Measurements from ENCODE around the gene BRIX1. TPM values are rescaled to one million over a fixed set of nuclear protein-coding genes. Genes with fewer than 3 reads are reported as not detected.

The BRIX1 gene
- total and polyA plus RNA-seq, 9 of the 15 experiments (the other 6 are each of a cell fraction or from before 2014, with no cell fraction given), result 115 to 193 (median 159) TPM

- TF ChIP-seq LCOR (CRISPR knock-in tag; IDR thresholded peaks at IDR 0.05), result peak; percentile 96
- TF ChIP-seq FUS (optimal IDR thresholded peaks at IDR 0.05; ENCODE audit: low read depth, low read length), result no peak
- TF ChIP-seq CBX1 (IDR thresholded peaks at IDR 0.05; ENCODE audit: low read depth), result 0 out of 2 replicates have a peak, but pooled peaks have one; percentile 78
- 0 out of 2 replicates have a peak, but pooled peaks have one; percentile 7 for TF ChIP-seq NR2C2 (CRISPR knock-in tag; IDR thresholded peaks at IDR 0.05)
- peak; percentile 74; the same call in 1 of the 2 replicates for TF ChIP-seq NR2C2 (tag; IDR thresholded peaks at IDR 0.05)
- peak; percentile 99 for TF ChIP-seq C11orf30 (IDR thresholded peaks at IDR 0.05; ENCODE audit: low read depth)
- no peak for TF ChIP-seq ARHGAP35 (IDR thresholded peaks at IDR 0.05; ENCODE audit: partially characterized antibody)
- TF ChIP-seq EWSR1 (IDR thresholded peaks at IDR 0.05; ENCODE audit: borderline replicate concordance, low read depth, partially characterized antibody), result no peak
- peak; percentile 89 for TF ChIP-seq RBBP5 (IDR thresholded peaks at IDR 0.05; ENCODE audit: borderline replicate concordance, insufficient read depth, low read length, poor library complexity, severe bottlenecking)
- no peak for TF ChIP-seq ZNF224 (CRISPR knock-in tag; IDR thresholded peaks at IDR 0.05)
- TF ChIP-seq FOXJ2 (tag; IDR thresholded peaks at IDR 0.05), result peak; percentile 55; the same call in 1 of the 2 replicates
- no peak for TF ChIP-seq FOXJ3 (CRISPR knock-in tag; IDR thresholded peaks at IDR 0.05)
- TF ChIP-seq TFAM (CRISPR knock-in tag; conservative IDR thresholded peaks at IDR 0.05), result no peak
- peak; percentile 24 for TF ChIP-seq ZFP36 (IDR thresholded peaks at IDR 0.05; ENCODE audit: low read depth, low read length, partially characterized antibody)
- TF ChIP-seq TCF3 (CRISPR knock-in tag; IDR thresholded peaks at IDR 0.05), result peak; percentile 47
- TF ChIP-seq SIN3B (IDR thresholded peaks at IDR 0.05; ENCODE audit: low read depth), result peak; percentile 96
- TF ChIP-seq PCBP2 (IDR thresholded peaks at IDR 0.05; ENCODE audit: low read depth, low read length, poor library complexity, severe bottlenecking), result no peak
- TF ChIP-seq MGA (IDR thresholded peaks at IDR 0.05), result 0 out of 2 replicates have a peak, but pooled peaks have one; percentile 6
Observed at GRCh38 chr5:34915139-34915855, at the start of gene BRIX1, which contains the start of gene RAD1 (continued).

All from K562 (cell line).